DMS153 treated with DMSO at 0.1 percent for 48 hours (cell line): Measurements from ENCODE around the gene CADM1.

ENCODE experiments used
- DNase-seq: peaks from one replicate; lab custom pipeline; 2025; ENCODE audit not compliant: unreplicated experiment; lab: John Stamatoyannopoulos, UW

CADM1 gene

GRCh38 chr11:115518983-115519628 is 14.9 kb upstream of the CADM1 start:
- DNase-seq, result peak; percentile 72

GRCh38 chr11:115515647-115516395 is 11.6 kb upstream of the CADM1 start:
- no peak for DNase-seq

DNA sequence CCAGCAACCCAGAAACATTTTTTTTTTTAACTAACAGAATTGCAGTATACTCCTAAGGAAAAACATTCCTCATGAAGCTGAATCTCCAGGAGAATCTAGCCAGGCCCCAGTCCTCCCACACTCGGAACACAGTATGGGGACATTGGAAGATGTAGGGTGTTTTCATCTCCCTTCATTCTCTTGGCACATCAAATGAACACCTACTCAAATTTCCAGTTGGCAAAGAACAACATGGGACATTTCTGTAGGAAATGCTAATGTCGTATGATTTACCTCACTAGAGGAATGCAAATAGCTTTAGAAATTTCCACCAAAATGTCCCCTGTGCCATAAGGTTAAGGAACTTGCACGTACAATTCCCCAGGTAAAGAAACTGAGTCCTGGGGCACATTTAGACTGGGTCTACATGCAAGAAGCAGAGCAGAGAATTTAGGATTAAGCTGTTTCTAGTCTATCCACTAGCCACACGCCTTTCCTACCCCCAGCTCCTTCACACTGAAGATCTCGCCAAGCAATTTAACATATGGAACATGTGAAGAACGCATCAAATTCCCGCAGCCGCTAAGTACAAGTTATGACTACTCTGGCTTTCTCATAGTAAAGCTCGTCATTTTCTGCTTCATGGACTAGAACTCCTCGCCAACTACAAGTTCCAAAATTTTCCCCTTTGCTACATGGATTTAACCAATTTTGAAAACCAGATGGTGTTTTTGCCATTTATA is 2.9 kb upstream of the CADM1 start:
- no peak for DNase-seq

DNA sequence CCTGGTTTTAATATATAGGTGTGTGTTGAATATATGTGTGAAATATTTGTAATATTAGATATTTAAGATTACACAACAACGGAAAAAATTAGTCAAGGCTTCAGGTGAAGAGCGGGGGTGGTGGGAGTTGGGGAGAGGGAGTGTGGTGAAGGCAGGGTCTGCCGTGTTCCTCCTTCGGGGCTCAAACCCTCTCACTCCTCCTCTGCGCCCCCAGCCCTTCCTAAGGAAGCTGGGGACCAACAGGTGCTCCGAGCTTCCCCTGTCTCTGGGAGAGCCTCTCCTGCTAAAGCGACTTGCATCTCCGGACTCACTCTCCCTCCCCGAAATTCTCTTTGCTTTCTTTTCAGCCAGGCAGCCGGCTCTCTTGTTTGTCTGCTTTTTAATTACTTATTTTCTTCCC is 960 bp upstream of the CADM1 start:
- DNase-seq, result no peak

DNA sequence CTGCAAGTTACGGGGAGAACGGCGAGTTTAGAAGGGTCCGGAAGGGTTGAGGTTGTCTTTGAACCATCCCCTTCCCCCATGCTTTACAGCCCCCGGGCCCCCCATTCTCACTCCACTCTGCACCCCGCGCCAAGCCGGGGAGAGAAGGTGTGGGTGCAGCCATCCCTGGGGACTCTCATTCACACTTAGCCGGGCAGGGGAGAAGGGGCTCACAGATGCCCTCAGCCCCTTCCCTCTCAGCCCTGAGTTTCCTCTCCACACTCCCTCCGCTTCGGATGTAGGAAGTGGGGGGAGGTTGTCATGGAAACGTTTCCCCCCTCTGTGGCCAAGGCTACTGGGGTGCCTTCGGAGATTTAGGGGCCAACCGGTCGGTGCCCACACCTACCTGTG is 334 bp downstream of the CADM1 start:
- no peak for DNase-seq

- peak; percentile 46 for DNase-seq
Measured at GRCh38 chr11:115503083-115503885, 931 bp downstream of the CADM1 start.

GRCh38 chr11:115502636-115503082 is 1.6 kb downstream of the CADM1 start:
- no peak for DNase-seq

DNA sequence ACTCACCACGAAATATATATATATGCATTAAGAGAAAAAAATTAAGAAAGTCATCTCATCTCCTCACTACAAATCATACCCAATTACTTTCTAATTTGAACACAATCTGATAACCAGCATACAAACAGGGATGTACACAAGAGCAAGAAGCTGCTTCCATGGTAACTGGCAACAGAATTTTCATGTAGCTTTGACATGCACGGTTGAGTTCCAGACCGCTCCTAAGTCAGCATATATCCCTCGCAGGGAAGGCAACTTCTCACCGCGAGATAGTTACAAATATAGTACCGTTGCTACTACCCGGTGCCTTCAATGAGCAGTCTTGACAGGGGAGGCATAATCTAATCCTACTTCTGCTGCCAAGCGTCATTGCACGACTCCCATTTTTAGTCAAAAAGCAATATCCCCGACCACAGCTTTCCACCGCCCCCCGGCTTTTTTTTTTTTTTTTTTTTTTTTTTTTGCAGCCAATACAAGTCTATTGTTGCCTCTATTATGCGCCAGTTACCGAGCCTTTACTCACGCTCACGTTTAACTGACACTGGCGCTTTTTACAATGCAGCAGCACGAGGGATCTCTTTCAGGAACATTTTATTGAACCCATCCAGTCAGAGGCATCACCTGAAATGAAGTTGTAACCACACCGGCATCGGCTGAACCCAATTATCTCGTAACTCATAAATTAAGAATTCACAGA is 2.2 kb downstream of the CADM1 start:
- peak; percentile 53 for DNase-seq

- DNase-seq, result no peak
Measured at GRCh38 chr11:115501502-115501892, 2.7 kb downstream of the CADM1 start.

DNA sequence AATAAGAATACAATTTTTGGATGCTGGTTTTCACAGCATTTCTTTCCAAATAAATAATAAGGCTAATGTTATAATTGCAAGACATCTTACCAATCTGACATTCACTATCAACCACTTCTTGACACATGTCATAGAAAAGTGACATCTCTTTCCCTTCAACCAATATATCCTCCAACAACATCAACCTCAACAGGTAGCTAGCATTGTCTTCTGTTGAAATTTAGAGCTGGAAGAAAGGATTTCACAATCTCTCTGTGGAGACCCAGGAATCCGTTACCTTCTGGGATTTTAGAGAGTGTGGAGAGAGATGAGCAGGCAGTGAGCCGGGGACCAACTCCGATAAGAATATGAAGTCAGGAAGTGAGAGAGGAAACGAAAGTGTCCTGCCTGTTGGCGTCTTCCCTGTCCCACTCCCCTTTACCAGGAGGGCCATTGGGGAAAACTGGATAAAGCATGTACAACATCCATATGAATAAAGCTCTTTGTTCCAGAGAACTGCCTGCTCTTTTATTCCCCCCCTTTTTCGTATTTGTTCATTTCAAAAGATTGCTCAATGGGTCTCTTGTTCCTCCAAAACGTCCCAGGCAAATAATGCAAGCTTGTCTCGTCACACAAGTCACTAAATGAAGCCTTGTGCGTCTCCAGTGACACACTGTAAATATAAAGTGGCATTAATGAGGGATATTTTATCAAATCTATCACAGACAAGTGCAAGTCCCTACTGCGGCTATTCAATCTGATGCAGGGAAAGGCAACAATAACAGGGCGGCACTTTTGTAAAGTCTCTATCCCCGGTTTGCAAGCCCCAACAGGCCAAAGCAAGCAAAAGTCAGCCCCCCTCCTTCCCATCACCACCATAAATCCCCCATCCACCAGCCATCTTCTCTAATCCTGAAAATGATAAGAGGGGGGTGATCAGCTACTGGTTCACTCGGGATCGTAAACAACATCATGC is 3.4 kb downstream of the CADM1 start:
- peak; percentile 85 for DNase-seq

- no peak for DNase-seq
Measured at GRCh38 chr11:115499891-115500290, 4.3 kb downstream of the CADM1 start.

DNA sequence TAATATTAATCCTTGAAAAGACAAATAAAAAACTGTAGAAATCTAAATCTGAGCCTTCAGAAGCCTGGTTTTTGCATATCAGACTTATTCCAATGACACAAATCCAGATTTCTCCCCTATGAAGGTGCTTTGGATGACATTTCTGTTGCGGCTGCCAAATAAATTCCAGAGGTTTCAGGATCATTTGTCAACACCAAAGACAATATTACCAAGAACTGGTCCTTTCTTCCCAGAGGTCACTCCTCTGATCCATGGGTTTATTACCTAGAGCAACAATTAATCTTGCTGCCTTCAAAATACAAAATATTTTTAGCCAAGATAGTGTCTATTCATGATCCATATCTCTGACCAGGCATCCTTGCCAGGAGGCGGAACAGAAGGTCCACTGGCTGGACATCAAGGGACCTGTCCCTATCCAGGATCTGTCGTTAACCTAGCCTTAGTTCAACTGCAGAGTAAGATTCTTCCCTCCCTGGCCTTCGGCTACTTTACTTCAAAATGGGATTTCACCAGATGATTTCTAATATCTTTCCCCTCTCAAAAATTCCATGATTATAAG is 4.9 kb downstream of the CADM1 start:
- no peak for DNase-seq

- peak; percentile 82 for DNase-seq
Measured at GRCh38 chr11:115498354-115498753, 5.9 kb downstream of the CADM1 start.

DNA sequence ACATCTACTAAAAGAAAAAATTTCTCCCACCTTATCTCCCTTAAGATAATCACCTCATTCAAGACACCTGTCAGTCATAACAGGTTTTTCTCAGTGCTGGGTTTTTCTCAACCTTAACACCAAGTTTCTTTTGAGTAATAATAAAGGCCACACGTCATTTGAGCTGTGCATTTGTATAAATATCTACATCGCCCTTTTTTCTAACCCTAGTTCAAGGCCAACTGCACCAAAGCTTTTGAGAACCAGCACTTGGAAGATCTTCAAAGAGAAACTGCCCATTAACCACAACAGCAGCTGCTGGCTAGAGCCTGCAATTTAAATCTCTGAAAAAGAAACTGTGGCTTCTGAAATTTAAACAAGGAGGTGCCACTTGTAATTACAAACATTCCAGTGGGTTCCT is 6.9 kb downstream of the CADM1 start:
- no peak for DNase-seq

DNA sequence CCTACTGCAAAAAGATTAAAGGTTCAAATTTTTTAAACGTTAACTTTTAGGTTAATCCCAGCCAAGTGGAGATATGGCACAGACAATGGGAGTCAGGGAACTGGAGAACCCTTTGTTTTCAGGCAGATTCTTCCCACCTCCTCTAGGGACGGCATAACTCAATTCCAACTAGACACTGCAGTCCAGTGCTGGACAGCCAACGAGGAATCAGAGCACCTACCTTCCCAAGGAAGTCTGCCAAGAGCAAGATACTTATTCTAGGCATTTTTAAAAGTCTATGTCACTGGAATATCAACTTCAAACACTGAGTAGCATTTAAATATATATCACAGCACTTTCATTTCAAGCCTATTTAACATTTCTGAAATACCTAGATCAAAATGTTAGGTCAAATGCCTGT is 7.3 kb downstream of the CADM1 start:
- DNase-seq, result no peak

- no peak for DNase-seq
Measured at GRCh38 chr11:115493905-115494304, 10.3 kb downstream of the CADM1 start.

- DNase-seq, result no peak
Measured at GRCh38 chr11:115493488-115493887, 10.7 kb downstream of the CADM1 start.

- DNase-seq, result no peak
Measured at GRCh38 chr11:115489466-115489865, 14.7 kb downstream of the CADM1 start.

- DNase-seq, result no peak
Measured at GRCh38 chr11:115488945-115489344, 15.3 kb downstream of the CADM1 start.
